ENCODE measurements around the gene PDS5B. TPM values are rescaled to one million over a fixed set of nuclear protein-coding genes. Genes with fewer than 3 reads are reported as not detected.

PDS5B gene
- total RNA-seq, 1 donor from 2014 or later: 49.4 TPM

- DNase-seq (ENCODE audit: extremely low spot score in 2 of 2): no peak
- Histone ChIP-seq H3K36me3 (no peaks in the 10 kb centered on the region), H3K4me3 (peak overlapping the region; percentile 88 to 91), H3K27me3 (no peaks in the 10 kb centered on the region), H3K9me3 (no peaks in the 10 kb centered on the region), H3K27ac (peak overlapping the region; percentile 99), H3K4me1 (peaks cover 51% of the 10 kb centered on the region)
- no peak for TF ChIP-seq CTCF (IDR thresholded peaks at IDR 0.05)
- intact Hi-C loops (cut with DNase I): loop anchor here (5.0 to 10.0 kb wide), 2 partner anchors 46 to 1134 kb away; no protein-coding TSS in a partner anchor
Measured at GRCh38 chr13:32588736-32589135, 2.5 kb downstream of the PDS5B start.

GRCh38 chr13:32589471-32589870 lies 3.2 kb downstream of the PDS5B start:
- DNase-seq (ENCODE audit: extremely low spot score in 2 of 2): no peak
- Histone ChIP-seq H3K4me3 (peak overlapping the region; percentile 11 to 88), H3K9me3 (no peaks in the 10 kb centered on the region), H3K36me3 (no peaks in the 10 kb centered on the region), H3K4me1 (peaks cover 57% of the 10 kb centered on the region), H3K27me3 (no peaks in the 10 kb centered on the region), H3K27ac (peak overlapping the region; percentile 99)
- intact Hi-C loops (cut with DNase I): loop anchor here (5.0 to 10.0 kb wide), 2 partner anchors 45 to 1133 kb away; no protein-coding TSS in a partner anchor
- no peak for TF ChIP-seq CTCF (IDR thresholded peaks at IDR 0.05)
- TF ChIP-seq POLR2AphosphoS5 (IDR thresholded peaks at IDR 0.05; ENCODE audit: insufficient read depth in 1 of 2, low read depth in 1 of 2): no peak
- no peak for TF ChIP-seq POLR2A (IDR thresholded peaks at IDR 0.05)

- DNase-seq (ENCODE audit: extremely low spot score in 2 of 2): no peak
- Histone ChIP-seq H3K4me1 (peaks cover 63% of the 10 kb centered on the region), H3K4me3 (peak overlapping the region in 1 of 2 donors; percentile 88), H3K27me3 (no peaks in the 10 kb centered on the region), H3K27ac (peak overlapping the region; percentile 99), H3K9me3 (no peaks in the 10 kb centered on the region), H3K36me3 (no peaks in the 10 kb centered on the region)
- intact Hi-C loops (cut with DNase I): no loop called here
- TF ChIP-seq CTCF (IDR thresholded peaks at IDR 0.05) (no peak), POLR2AphosphoS5 (IDR thresholded peaks at IDR 0.05; ENCODE audit: insufficient read depth in 1 of 2, low read depth in 1 of 2) (no peak), POLR2A (IDR thresholded peaks at IDR 0.05) (no peak)
Measured at GRCh38 chr13:32590266-32590665, 4.0 kb downstream of the PDS5B start.

- intact Hi-C loops (cut with DNase I): no loop called here
- Histone ChIP-seq H3K4me3 (no peak overlapping the region), H3K4me1 (peaks cover 59% of the 10 kb centered on the region), H3K27ac (no peak overlapping the region), H3K9me3 (no peaks in the 10 kb centered on the region), H3K27me3 (no peaks in the 10 kb centered on the region), H3K36me3 (no peaks in the 10 kb centered on the region)
- no peak for DNase-seq (ENCODE audit: extremely low spot score in 2 of 2)
- no peak for TF ChIP-seq POLR2A (IDR thresholded peaks at IDR 0.05)
- TF ChIP-seq CTCF (IDR thresholded peaks at IDR 0.05): no peak
- TF ChIP-seq POLR2AphosphoS5 (IDR thresholded peaks at IDR 0.05; ENCODE audit: insufficient read depth in 1 of 2, low read depth in 1 of 2): no peak
Measured at GRCh38 chr13:32592082-32592481, 5.8 kb downstream of the PDS5B start.

- H3K36me3 ChIP-seq: no peaks in the 10 kb centered on the region
- peaks cover 48% of the 10 kb centered on the region for H3K4me1 ChIP-seq
- no peak overlapping the region for H3K27ac ChIP-seq
- no peak for DNase-seq (ENCODE audit: extremely low spot score in 2 of 2)
- no peaks in the 10 kb centered on the region for H3K27me3 ChIP-seq
- intact Hi-C loops (cut with DNase I): no loop called here
- H3K4me3 ChIP-seq: no peak overlapping the region
- no peak for TF ChIP-seq CTCF (IDR thresholded peaks at IDR 0.05)
- H3K9me3 ChIP-seq: no peaks in the 10 kb centered on the region
Measured at GRCh38 chr13:32594157-32594738, 8.0 kb downstream of the PDS5B start.
